HL-60 (cell line): ENCODE results near the gene ELL3.
"Not testable (repeated sequence)": the region's sequence is repeated elsewhere in the genome, so short reads cannot be mapped to it uniquely, and the experiment has no call there.

Source experiments
- GABPA ChIP-seq: IDR thresholded peaks from 2 replicates; pipeline ENCODE4 v1.6.1; 2012; ENCODE audit warnings: low read depth
- POLR2AphosphoS5 ChIP-seq: IDR thresholded peaks from 2 replicates; pipeline ENCODE4 v1.6.1; 2012; ENCODE audit warnings: low read depth
- REST ChIP-seq: IDR thresholded peaks from 2 replicates; pipeline ENCODE4 v1.6.1; 2012; ENCODE audit warnings: low read depth; ENCODE audit not compliant: insufficient replicate concordance
- TF ChIP-seq, protein P1 (sequence below): IDR thresholded peaks from one replicate; pipeline ENCODE4 v1.5.1; 2011; ENCODE audit warnings: low read length, control low read depth, inconsistent platforms; ENCODE audit not compliant: insufficient read depth

- TF ChIP-seq, protein P1, sequence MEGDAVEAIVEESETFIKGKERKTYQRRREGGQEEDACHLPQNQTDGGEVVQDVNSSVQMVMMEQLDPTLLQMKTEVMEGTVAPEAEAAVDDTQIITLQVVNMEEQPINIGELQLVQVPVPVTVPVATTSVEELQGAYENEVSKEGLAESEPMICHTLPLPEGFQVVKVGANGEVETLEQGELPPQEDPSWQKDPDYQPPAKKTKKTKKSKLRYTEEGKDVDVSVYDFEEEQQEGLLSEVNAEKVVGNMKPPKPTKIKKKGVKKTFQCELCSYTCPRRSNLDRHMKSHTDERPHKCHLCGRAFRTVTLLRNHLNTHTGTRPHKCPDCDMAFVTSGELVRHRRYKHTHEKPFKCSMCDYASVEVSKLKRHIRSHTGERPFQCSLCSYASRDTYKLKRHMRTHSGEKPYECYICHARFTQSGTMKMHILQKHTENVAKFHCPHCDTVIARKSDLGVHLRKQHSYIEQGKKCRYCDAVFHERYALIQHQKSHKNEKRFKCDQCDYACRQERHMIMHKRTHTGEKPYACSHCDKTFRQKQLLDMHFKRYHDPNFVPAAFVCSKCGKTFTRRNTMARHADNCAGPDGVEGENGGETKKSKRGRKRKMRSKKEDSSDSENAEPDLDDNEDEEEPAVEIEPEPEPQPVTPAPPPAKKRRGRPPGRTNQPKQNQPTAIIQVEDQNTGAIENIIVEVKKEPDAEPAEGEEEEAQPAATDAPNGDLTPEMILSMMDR: not testable (repeated sequence)
- not testable (repeated sequence) for TF ChIP-seq GABPA, REST, POLR2AphosphoS5
These were observed 50.5 kb downstream of the ELL3 start for GRCh38 chr15:43726306-43726705.
